ENCODE measurements around the gene SPSB2.
"Not testable (repeated sequence)": the region's sequence is repeated elsewhere in the genome, so short reads cannot be mapped to it uniquely, and the experiment has no call there.

The SPSB2 gene

GRCh38 chr12:6888794-6889193 lies 15.7 kb upstream of the SPSB2 start:
- Histone ChIP-seq H3K36me3 (ENCODE audit: insufficient read depth, low read length) (peaks cover 20% of the 10 kb centered on the region), H3K4me1 (ENCODE audit: insufficient read depth, low read length) (peaks cover 23% of the 10 kb centered on the region)
- H3K9me3 ChIP-seq (ENCODE audit: insufficient read depth, low read length, severe bottlenecking); H3K27ac ChIP-seq (ENCODE audit: low read length); H3K9ac ChIP-seq (ENCODE audit: low read depth, low read length); H4K20me1 ChIP-seq (ENCODE audit: insufficient read depth, low read length); DNase-seq; H3K4me3 ChIP-seq (ENCODE audit: low read depth in 1 of 2, low read length in 2 of 2); H3K27me3 ChIP-seq (ENCODE audit: insufficient read depth, low read length, poor library complexity); H3K79me2 ChIP-seq (ENCODE audit: insufficient read depth, low read length); H2AFZ ChIP-seq (ENCODE audit: low read depth, low read length); ATAC-seq (ENCODE audit: insufficient read depth, low read depth); H3K4me2 ChIP-seq (ENCODE audit: insufficient read depth, low read length): not testable (repeated sequence)

GRCh38 chr12:6888360-6888759 lies 15.3 kb upstream of the SPSB2 start:
- peaks cover 23% of the 10 kb centered on the region for H3K36me3 ChIP-seq (ENCODE audit: insufficient read depth, low read length)
- H3K4me2 ChIP-seq (ENCODE audit: insufficient read depth, low read length): no peak overlapping the region
- no peak overlapping the region for H3K27ac ChIP-seq (ENCODE audit: low read length)
- ATAC-seq (ENCODE audit: insufficient read depth, low read depth) (no peak), DNase-seq (no peak)
- peaks cover 6% of the 10 kb centered on the region; the same call in 1 of the 2 replicates for H3K79me2 ChIP-seq (ENCODE audit: insufficient read depth, low read length)
- H3K4me3 ChIP-seq (ENCODE audit: low read depth in 1 of 2, low read length in 2 of 2): no peak overlapping the region
- TF ChIP-seq CTCF (IDR thresholded peaks at IDR 0.05; ENCODE audit: borderline replicate concordance, extremely low read depth, low read length, poor library complexity, severe bottlenecking): no peak
- TF ChIP-seq EZH2 (IDR thresholded peaks at IDR 0.05; ENCODE audit: borderline replicate concordance, low read depth, low read length, severe bottlenecking): no peak
- no peaks in the 10 kb centered on the region for H3K9me3 ChIP-seq (ENCODE audit: insufficient read depth, low read length, severe bottlenecking)
- H4K20me1 ChIP-seq (ENCODE audit: insufficient read depth, low read length): no peaks in the 10 kb centered on the region
- H3K4me1 ChIP-seq (ENCODE audit: insufficient read depth, low read length): peaks cover 23% of the 10 kb centered on the region
- H3K27me3 ChIP-seq (ENCODE audit: insufficient read depth, low read length, poor library complexity): no peaks in the 10 kb centered on the region
- H2AFZ ChIP-seq (ENCODE audit: low read depth, low read length): no peak overlapping the region
- H3K9ac ChIP-seq (ENCODE audit: low read depth, low read length): no peak overlapping the region

GRCh38 chr12:6887460-6887859 lies 14.4 kb upstream of the SPSB2 start:
- Histone ChIP-seq H3K9me3 (ENCODE audit: insufficient read depth, low read length, severe bottlenecking) (no peaks in the 10 kb centered on the region), H4K20me1 (ENCODE audit: insufficient read depth, low read length) (no peaks in the 10 kb centered on the region), H3K9ac (ENCODE audit: low read depth, low read length) (no peak overlapping the region), H3K4me3 (ENCODE audit: low read depth in 1 of 2, low read length in 2 of 2) (no peak overlapping the region), H3K4me1 (ENCODE audit: insufficient read depth, low read length) (peaks cover 20% of the 10 kb centered on the region), H3K36me3 (ENCODE audit: insufficient read depth, low read length) (peaks cover 23% of the 10 kb centered on the region), H3K27me3 (ENCODE audit: insufficient read depth, low read length, poor library complexity) (no peaks in the 10 kb centered on the region), H3K79me2 (ENCODE audit: insufficient read depth, low read length) (peaks cover 6% of the 10 kb centered on the region; the same call in 1 of the 2 replicates), H3K4me2 (ENCODE audit: insufficient read depth, low read length) (no peak overlapping the region), H3K27ac (ENCODE audit: low read length) (no peak overlapping the region), H2AFZ (ENCODE audit: low read depth, low read length) (no peak overlapping the region)
- ATAC-seq (ENCODE audit: insufficient read depth, low read depth) (no peak), DNase-seq (no peak)
- no peak for TF ChIP-seq EZH2 (IDR thresholded peaks at IDR 0.05; ENCODE audit: borderline replicate concordance, low read depth, low read length, severe bottlenecking)

GRCh38 chr12:6886206-6886999 lies 13.3 kb upstream of the SPSB2 start:
- H3K4me2 ChIP-seq (ENCODE audit: insufficient read depth, low read length); H3K9me3 ChIP-seq (ENCODE audit: insufficient read depth, low read length, severe bottlenecking); H3K4me1 ChIP-seq (ENCODE audit: insufficient read depth, low read length); H3K27ac ChIP-seq (ENCODE audit: low read length); H2AFZ ChIP-seq (ENCODE audit: low read depth, low read length); H4K20me1 ChIP-seq (ENCODE audit: insufficient read depth, low read length); H3K4me3 ChIP-seq (ENCODE audit: low read depth in 1 of 2, low read length in 2 of 2); H3K79me2 ChIP-seq (ENCODE audit: insufficient read depth, low read length); H3K27me3 ChIP-seq (ENCODE audit: insufficient read depth, low read length, poor library complexity); H3K9ac ChIP-seq (ENCODE audit: low read depth, low read length); ATAC-seq (ENCODE audit: insufficient read depth, low read depth); DNase-seq: not testable (repeated sequence)
- peaks cover 23% of the 10 kb centered on the region for H3K36me3 ChIP-seq (ENCODE audit: insufficient read depth, low read length)

- H3K4me2 ChIP-seq (ENCODE audit: insufficient read depth, low read length): no peak overlapping the region
- H3K27me3 ChIP-seq (ENCODE audit: insufficient read depth, low read length, poor library complexity): no peaks in the 10 kb centered on the region
- no peak overlapping the region for H2AFZ ChIP-seq (ENCODE audit: low read depth, low read length)
- no peaks in the 10 kb centered on the region for H3K4me1 ChIP-seq (ENCODE audit: insufficient read depth, low read length)
- no peak for ATAC-seq (ENCODE audit: insufficient read depth, low read depth)
- H3K9me3 ChIP-seq (ENCODE audit: insufficient read depth, low read length, severe bottlenecking): no peaks in the 10 kb centered on the region
- TF ChIP-seq EZH2 (IDR thresholded peaks at IDR 0.05; ENCODE audit: borderline replicate concordance, low read depth, low read length, severe bottlenecking) (no peak), CTCF (IDR thresholded peaks at IDR 0.05; ENCODE audit: borderline replicate concordance, extremely low read depth, low read length, poor library complexity, severe bottlenecking) (no peak)
- H3K4me3 ChIP-seq (ENCODE audit: low read depth in 1 of 2, low read length in 2 of 2): no peak overlapping the region
- H4K20me1 ChIP-seq (ENCODE audit: insufficient read depth, low read length): no peaks in the 10 kb centered on the region
- DNase-seq: no peak
- no peaks in the 10 kb centered on the region for H3K79me2 ChIP-seq (ENCODE audit: insufficient read depth, low read length)
- H3K27ac ChIP-seq (ENCODE audit: low read length): no peak overlapping the region
- H3K36me3 ChIP-seq (ENCODE audit: insufficient read depth, low read length): peaks cover 23% of the 10 kb centered on the region
- H3K9ac ChIP-seq (ENCODE audit: low read depth, low read length): no peak overlapping the region
Measured at GRCh38 chr12:6884539-6884938, 11.4 kb upstream of the SPSB2 start.

Data from DND-41 (cell line).